HCEC 1CT (cell line): ENCODE results near the gene PTPN23.

Source experiments
- DNase-seq: peaks from one replicate; pipeline ENCODE4 v3.0.0-alpha.2; 2017

PTPN23 gene

DNA sequence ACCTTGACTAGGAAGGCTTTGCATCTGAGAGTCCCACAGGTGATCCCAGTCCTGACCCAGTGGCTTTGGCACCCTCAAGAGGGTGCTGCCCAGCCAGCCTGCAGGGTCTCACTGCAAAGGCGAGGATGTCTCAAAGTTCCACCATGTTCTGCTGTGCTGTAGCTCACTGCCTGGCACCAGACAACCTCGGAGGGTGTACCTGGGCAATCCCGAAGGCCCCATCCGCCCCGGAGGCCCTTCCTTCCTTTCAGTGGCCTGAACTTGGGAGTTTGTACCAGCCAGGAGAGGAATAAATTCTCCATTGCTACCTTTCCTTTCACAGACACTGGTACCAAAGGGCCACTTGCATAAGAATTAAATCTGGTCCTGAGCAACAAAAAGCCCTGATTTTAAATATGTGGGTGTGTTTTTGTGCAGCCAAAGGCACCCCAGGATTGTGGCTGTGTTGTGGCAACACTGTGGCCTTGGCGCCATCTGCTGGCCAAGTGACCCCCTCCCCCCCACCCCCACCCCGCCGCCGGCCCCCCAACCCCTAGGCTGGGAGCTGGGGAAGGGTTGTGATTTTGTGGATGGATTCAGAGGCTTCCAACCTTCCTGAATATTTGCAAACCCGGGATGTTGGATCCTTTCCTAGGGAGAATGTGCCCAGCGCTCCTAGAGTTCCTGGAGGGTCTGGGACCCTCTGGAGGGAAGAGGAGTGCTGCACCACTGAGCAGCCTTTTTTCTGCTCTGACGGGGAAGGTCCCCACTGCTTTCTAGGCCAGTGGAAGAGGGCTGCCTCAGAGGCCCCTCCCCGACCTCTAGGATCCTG, 9.7 kb upstream of the PTPN23 start:
- DNase-seq, result no peak

DNA sequence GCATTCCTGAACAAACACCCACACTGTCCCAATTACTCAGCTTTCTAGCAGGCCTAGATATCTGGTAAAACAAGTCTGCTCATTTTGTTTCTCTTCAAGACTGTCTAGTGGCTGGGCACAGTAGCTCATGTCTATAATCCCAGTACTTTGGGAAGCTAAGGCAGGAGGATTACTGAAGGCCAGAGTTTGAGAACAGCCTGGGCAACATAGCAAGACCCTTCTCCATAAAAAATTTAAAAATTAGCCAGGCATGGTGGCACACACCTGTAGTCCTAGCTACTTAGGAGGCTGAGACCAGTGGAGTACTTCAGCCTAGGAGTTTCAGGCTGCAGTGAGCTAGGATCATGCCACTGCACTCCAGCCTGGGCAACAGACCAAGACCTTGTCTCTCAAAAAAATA, 6.2 kb upstream of the PTPN23 start:
- no peak for DNase-seq

DNA sequence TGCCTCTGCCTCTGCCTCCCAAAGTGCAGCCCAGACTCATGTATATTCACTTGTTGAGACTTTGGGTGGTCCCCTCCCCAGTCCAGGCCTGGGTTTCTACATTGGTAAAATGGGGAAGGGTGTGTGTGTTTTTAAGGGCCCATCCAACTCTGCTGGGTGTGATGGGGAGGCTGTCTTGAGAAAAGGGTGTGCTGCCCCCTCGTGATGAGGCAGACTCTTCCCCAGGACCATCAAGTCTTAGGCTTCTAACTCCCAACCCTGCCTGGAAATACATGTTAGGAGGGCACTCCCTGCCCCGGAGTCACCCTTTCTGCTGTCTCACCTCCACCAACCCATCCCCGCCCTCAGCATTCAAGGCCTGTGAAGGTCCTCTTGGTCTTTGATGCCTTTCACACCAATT, 4.4 kb upstream of the PTPN23 start:
- DNase-seq, result no peak

DNA sequence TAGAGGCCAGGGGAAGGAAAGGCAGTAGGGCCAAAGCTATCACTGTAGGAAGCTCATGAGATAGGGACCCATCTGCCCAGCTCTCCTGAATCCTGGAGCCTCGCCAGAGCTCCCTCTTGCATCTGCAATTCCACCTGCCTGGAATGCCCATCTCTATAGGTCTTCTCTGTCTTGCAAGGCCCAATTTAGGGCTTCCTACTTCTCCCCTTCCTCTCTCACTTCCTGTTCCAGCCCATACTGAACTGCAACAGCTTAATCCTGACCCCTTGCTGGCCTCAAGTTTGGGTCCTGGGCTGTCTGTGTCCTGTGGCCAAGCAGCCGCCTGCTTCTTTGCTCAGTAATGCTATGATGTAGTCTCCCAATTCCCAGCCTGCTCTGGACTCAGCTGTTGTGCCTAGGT, 3.6 kb upstream of the PTPN23 start:
- DNase-seq, result no peak

DNA sequence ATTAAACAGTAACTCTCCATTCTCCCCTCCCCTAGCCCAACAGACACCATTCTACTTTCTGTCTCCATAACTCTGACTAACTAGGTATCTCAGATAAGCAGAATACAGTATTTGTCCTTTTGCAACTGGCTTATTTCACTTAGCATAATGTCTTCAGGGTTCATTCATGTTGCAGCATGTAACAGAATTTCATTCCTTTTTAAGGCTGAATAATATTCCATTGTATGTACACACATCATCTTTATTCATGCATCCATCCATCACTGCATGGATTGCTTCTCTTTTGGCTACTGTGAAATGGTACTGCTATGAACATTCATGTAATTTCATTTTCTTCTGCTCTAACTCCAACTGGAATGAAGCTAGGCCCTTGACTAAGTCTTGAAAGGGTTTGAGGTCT, 2.0 kb upstream of the PTPN23 start:
- DNase-seq, result no peak

DNA sequence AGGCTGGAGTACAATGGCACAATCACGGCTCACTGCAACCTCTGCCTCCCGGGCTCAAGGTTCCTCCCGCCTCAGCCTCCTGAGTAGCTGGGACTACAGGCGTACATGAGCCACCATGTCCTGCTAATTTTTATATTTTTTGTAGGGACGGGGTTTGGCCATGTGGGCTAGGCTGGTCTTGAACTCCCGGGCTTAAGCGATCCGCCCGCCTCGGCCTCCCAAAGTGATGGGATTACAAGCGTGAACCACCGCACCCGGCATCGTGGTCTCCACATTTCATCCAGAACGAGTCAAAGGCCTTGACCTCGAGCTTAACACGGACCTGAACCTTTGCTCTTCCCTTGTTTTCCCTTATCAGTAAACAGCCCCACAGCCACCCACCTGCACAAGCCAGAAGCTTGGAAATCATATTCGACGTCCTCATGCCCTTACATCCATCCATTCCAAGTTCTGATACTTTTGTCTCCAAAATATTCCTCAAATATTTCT, 1.4 kb upstream of the PTPN23 start:
- no peak for DNase-seq

DNA sequence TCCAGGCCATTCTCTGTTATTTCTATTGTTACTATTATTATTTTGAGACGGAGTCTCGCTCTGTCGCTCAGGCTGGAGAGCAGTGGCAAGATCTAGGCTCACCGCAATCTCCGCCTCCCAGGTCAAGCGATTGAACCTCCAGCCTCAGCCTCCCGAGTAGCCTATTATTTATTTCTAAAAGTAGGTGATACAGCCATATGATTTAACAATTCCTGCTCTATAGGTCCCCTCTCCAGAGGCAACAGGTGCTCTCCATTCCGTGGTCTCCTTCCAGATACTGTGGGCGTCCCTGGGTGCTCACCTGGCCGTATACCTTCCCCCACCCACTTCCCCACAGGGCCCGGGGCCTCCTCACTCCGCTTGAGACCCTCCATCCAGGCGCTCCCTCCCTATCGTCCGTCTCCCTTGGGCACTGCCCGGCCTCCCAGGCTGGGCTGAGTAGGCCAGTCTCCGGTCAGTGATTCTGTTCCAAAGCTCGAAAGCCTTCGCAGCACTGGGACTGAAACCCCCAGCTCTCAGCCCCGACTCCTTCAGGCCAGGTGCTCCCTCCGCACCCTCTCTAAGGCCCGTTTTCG, 708 bp upstream of the PTPN23 start:
- DNase-seq, result no peak

DNA sequence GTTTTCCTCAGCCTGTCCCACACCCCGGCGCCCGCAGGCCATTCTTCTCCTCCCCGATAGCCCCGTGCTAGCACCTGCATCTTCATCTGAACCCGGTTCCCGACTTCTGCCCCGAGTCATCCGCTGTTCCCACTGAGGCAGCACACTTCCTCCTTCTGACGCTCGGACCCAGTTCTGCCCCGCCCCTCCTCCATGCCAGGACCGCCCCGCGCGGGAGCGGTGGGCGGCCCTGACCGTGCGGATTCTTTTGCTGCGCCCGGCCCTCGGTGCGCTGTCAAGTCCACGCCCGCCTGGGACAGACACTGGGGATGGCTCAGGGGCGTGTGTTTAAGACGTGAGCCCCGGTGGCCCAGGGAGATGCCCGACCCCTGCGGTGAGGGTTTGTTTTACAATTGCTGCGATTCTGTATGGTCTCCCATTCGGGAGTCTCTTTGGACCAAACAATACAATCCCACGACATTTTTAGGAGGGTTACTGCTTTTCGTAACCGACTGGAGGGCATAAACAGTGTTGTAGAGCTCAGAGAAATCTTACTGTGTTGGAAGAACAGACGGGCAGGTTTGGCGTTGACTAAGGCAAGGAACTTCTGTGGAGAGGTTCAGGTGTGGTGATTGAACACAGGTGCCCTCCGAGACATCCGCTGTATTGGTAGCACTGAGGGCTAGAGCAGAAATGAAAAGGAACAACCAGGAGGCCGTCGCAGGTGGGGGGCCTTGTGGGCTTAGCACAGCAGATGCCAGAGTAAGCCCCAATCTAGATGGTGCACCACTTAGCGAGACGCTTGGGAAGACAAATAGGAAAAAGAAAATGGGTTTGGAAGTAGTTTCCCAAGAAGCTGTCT, 716 bp downstream of the PTPN23 start:
- peak; percentile 89 for DNase-seq

DNA sequence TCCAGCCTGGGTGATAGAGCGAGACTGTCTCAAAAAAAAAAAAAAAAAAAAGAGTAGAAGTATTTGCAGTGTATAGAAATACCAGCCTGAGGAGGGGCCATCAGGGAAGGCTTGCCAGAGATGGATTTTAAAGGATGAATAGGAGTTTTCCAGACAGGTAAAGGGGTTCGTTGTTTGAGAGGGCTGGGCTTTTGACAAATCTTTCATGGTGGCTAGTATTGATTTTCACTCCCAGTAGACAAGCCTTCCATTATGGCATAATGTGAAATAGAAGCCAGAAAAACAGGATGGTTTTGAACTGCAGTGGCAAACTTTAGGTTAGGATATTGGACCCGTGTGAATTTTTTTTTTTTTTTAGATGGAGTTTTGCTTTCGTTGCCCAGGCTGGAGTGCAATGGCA, 3.6 kb downstream of the PTPN23 start:
- no peak for DNase-seq

DNA sequence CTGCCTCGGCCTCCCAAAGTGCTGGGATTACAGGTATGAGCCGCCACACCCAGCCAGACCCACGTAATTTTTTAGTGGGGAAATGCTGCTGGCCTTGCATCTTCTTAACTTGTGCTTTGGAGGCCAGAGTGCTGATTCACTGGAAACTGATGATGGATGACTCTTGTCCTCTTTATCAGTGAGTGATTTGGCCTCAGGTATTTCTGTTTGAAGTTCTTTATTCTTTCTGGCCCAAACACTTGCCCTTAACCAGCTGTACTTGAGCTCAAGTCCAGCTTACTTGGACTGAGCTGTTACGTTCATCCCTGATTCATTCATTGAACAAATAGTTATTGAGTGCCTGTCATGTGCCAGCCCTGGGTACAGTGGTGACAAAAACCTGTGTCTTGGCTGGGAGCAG, 4.2 kb downstream of the PTPN23 start:
- DNase-seq, result no peak

DNA sequence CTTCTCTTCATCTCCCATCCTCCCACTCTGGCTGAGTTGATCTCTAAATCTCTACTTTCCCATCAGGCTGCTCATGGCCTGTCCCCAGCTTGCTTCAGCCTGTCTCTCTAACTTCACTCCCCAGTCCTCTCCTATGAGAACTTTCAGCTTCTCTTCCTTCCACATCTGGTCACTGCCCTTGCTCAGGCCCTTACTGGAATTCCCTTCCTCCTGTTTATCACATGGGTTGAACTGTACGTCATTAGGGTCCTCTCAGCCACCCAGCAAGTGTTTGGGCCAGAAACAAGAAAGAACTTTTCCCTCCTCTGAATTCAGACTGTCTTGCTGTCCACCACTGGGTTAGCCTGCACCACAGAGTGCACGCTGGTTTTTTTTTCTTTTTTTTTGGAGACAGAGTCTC, 5.0 kb downstream of the PTPN23 start:
- DNase-seq, result no peak

DNA sequence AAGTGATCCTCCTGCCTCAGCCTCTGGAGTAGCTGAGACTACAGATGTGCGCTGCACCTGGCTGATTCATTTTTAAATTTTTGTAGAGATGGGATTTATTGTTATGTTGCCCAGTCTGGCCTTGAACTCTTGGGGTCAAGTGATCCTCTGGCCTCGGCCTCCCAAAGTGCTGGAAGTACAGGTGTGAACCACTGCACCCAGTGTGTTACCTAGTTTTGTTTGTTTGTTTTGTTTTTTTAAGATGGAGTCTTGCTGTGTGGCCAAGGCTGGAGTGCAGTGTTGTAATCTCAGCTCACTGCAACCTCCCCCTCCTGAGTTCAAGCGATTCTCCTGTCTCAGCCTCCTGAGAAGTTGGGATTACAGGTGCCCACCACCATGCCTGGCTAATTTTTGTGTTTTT, 12.1 kb downstream of the PTPN23 start:
- DNase-seq, result no peak

DNA sequence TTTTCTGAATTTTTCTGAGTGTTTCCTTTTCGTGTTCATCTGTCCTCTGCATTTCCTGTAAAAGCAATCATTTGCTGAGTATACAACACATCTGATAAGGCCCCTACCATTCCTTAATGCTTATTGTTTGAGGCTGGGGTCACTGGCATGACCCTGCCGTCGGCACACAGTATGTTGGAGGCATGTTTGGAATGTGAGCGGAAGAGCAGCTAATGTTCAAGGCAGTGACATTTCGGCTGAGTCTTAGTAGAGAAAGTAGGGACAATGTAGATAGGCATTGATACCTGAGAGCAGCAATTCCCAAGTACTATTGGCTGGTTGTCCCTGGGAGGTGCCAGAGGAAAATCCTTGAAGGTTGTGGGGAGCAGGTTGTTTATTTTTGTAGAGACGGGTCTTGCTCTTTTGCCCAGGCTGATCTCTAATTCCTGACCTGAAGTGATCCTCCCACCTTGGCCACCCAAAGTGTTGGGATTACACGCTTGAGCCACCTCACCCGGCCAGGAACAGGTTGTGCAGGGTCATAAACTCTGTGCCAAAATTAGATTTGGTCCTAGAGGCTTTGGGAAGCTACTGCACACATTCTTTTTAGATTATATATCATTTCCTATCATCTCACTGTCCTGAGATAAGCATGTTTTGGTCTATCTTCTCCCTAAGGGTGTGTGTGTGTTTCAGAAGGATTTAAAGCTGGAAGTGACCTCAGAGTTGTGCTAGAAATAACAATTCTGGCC, 13.5 kb downstream of the PTPN23 start:
- peak; percentile 54 for DNase-seq

DNA sequence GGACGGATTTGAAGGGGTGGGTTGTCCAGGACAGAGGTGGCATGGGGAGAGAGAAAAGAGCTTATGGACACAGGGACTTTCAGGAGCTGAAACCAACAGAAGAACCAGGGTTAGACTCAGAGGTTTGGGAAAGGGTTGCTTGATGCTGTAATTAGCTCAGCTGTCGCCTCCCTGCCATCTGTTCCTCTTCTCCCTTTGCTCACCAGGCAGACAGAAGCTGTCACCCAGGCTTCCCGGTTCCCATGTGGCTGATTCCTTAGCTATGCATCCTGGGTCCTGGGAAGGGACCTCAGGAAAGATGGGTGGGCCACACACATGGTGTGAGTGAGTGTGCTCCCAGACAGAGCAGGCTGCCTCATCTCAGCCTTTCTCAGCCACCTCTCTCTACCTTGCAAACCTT, 14.1 kb downstream of the PTPN23 start:
- DNase-seq, result no peak

DNA sequence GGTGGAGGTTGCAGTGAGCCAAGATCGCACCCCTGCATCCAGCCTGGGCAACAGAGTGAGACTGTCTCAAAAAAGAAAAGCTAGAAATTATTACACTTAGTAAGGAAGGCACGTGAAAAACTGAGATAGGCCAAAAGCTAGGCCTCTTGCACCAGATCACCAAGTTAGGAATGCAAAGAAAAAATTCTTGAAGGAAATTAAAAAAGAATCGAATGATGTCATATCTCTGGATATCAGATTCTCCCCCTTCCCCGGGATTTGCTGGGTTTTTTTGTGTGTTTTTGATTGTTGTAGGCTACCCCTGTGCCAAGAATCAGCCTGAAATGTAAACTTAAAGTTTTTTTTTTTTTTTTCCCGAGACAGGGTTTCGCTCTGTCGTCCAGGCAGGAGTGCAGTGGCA, 17.4 kb downstream of the PTPN23 start:
- no peak for DNase-seq

DNA sequence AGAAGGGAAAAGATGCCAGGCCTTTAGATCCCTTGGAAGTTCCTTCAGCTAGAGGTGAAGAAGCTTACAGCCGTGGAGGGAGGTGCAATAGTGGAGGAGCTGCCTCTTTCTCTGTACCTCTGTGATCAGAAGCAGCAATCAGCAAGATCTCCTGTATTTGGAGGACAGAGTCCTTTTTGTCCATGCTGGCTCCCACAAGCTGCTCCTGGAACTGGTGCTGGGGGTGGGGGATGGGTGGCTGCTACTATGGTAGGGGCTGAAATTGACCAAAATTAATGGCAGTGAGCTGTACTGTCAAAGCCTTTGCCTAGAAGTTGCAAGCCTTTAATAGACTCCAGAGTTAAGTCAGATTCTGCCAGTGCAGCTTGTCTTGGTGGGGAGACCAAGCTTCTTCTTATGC, 18.2 kb downstream of the PTPN23 start:
- DNase-seq, result no peak

DNA sequence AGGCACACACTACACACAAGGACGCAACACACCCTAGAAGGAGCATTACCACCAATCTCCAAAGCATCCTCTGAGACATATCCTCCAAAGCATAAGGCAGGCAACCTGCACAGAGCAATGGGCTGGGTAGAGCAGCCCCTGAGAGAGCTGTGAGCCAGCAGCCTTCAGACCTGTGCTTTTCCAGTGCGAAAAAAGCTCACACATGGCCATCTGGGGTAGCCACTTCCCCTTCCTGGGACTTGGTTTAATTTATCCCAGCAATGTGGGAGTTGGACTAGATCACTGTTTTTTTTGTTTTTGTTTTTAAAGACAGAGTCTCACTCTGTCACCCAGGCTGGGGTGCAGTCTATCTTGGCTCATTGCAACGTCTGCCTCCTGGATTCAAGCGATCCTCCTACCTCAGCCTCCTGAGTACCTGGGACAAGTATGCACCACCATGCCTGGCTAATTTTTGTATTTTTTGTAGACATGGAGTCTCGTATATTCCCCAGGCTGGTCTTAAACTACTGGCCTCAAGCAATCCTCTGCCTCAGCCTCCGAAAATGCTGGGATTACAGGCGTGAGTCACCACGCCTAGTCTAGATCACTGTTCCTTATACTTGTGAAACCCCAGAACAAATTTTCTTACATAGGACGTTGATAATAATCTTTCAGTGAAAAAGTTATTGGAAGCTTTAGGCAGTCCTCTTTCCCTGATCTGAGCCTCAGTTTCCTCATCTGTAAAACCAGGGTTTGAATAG, 18.9 kb downstream of the PTPN23 start:
- peak; percentile 53 for DNase-seq

DNA sequence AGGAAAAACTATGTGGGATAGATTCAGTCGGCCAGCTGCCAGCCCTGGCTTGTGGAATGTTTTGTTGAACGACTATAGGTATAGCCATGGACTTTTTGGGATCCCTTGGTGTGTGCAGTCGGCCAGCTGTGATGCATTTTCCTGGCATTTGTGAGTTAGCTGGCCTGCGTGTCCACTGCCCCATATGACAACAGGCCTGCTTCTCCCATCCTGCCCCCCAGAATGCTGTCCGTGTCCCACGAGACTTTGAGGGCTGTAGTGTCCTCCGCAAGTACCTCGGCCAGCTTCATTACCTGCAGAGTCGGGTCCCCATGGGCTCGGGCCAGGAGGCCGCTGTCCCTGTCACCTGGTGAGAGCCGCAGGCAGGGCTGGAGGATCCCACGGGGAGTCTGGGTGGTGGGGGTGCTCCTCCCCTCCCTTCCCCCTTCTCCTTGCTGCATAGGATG, 23.6 kb downstream of the PTPN23 start:
- DNase-seq, result no peak

DNA sequence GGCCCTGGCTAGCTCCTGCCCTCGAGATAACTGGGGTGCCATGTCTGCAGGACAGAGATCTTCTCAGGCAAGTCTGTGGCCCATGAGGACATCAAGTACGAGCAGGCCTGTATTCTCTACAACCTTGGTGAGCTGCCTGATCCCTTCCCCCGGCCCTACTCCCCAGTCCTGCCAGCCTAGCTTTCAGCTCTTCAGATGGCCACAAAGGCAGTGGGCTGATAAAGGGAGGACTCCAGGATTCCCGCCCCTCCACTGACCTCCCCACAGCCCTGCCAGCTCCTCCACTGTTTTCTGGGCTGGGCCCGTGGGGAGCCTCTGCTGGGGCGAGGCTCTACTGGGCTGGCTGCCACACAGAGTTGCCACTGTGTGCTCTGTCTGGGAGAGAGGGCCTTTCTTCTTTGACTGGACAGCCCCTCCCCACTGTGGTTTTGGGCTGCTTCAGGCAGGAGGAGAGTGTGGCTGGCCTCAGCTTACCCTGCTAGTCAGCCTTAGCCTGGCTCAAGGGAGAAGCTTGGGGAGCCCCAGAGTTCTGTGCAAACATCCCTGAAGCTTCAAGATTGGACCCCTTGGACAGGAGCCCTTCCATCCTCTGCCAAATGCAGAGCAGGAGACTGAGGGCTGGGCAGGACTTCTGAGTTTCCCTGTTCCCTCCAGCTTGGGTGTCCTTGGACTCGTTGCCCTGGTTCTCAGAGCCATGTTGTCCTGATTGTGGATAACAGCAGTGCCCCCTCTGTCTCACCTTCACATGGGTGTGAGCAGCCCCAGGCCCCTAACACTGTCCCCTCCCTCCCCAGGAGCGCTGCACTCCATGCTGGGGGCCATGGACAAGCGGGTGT, 24.4 kb downstream of the PTPN23 start:
- no peak for DNase-seq

DNA sequence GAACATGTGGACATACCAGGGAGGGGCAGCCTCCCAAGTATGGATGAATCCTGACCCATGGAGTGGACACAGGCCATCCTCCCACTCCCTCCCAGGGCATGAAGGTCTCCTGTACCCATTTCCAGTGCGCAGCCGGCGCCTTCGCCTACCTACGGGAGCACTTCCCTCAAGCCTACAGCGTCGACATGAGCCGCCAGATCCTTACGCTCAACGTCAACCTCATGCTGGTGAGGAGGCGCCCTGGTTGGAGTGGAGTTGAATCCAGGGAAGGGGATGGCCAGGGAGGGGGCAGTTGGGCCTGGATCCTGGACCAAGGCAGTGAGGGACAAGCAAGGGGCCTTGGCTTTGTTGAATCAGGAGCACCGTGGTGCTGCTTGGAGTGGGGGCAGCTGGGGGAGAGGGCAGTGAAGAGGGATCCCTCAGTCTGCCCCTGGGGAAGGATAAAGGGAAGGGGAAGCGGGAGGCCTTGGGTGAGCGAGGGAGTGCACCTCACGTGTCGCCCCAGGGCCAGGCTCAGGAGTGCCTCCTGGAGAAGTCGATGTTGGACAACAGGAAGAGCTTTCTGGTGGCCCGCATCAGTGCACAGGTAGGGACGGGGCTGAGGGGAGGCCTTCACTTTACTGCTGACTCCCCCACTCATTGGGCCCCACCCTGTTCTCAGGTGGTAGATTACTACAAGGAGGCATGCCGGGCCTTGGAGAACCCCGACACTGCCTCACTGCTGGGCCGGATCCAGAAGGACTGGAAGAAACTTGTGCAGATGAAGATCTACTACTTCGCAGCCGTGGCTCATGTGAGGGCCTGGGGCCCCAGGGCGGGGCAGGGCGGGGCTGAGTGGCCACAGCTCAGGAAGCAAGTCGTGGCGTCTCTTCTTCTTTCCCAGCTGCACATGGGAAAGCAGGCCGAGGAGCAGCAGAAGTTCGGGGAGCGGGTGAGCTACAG, 25.3 kb downstream of the PTPN23 start:
- DNase-seq, result no peak
